A549 (cell line): ENCODE measurements around the gene ORC6.

Experiments used
- CTCF ChIP-seq: fragments of >200 bp; sonication (Bioruptor Twin); formaldehyde crosslinking; IDR thresholded peaks from 3 replicates; pipeline ENCODE4 v1.5.1; 2016
- POLR2A ChIP-seq: IDR thresholded peaks from 2 replicates; pipeline ENCODE4 v1.6.1; 2012; ENCODE audit warnings: mild to moderate bottlenecking, low read length
- ZNF302 ChIP-seq: fragments of 250-450 bp; sonication (Bioruptor Pico); IDR thresholded peaks from 2 replicates; pipeline ENCODE4 v1.9.0; 2021; ENCODE audit warnings: inconsistent platforms, mild to moderate bottlenecking, moderate library complexity

DNA sequence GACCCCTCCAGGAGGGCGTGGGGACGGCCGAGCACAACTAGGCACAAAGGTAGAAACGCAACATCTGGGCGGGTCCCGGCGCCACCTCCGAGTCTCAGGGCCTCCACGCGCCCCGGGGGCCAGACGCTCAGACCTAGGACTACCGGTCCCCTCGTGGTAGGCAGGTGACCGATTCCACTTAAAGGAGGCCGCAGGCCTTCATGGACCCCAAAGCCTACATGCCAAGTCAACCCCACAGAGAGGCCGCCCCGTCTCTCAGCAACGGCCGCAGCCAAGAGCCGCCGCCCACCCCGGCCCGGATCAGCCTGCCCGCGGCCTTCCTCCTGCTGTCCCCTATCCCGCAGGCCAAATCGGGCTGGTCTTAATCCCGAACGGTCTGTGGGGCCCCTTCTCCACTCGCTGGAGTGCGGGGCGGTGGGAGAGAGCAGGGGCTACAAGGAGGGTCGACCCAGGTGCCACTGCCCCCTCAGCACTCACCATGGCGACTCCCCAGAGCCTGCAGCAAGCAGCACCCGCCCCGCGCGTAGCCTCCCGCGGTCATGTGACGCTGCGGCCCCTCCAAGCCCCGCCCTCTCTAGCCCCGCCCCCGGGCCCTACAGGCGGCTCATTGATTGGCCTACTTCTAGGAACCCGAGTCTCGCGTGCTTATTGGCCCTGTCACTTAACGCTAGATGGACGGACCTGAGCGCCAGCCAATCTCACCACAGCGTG lies 650 bp upstream of the ORC6 start, which contains the start of gene VPS35:
- TF ChIP-seq ZNF302 (no peak), CTCF (no peak), POLR2A (peak; percentile 76)
